Measurements from ENCODE around the gene ADAP2.

DNA sequence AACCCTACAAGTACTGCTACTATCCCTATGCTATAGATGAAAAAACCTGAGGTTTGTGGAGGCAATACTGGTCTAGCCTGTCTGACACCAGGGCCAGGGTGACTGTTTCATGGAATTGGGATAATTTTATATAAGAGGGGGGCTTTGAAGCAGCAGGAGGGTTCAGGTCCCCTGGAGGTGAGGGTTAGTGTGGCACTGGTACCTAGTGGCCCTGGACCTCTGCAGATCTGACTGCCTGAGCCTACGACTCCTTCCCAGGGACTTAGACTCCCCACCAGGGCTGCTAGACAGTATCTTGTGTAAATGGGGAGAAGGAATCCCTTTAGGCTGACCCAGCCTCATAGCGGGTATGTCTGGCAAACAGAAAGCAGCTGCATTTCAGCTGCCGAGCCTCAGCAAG is 6.8 kb downstream of the ADAP2 start:
- TF ChIP-seq, protein P1, sequence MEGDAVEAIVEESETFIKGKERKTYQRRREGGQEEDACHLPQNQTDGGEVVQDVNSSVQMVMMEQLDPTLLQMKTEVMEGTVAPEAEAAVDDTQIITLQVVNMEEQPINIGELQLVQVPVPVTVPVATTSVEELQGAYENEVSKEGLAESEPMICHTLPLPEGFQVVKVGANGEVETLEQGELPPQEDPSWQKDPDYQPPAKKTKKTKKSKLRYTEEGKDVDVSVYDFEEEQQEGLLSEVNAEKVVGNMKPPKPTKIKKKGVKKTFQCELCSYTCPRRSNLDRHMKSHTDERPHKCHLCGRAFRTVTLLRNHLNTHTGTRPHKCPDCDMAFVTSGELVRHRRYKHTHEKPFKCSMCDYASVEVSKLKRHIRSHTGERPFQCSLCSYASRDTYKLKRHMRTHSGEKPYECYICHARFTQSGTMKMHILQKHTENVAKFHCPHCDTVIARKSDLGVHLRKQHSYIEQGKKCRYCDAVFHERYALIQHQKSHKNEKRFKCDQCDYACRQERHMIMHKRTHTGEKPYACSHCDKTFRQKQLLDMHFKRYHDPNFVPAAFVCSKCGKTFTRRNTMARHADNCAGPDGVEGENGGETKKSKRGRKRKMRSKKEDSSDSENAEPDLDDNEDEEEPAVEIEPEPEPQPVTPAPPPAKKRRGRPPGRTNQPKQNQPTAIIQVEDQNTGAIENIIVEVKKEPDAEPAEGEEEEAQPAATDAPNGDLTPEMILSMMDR (IDR thresholded peaks at IDR 0.05; ENCODE audit: low read length): no peak
- no peak for TF ChIP-seq EZH2 (optimal IDR thresholded peaks at IDR 0.05; ENCODE audit: low read depth, low read length)
- TF ChIP-seq EZH2phosphoT487 (IDR thresholded peaks at IDR 0.05; ENCODE audit: low read length): no peak

Data from MM.1S (cell line).